H1 (cell line): ENCODE results near the gene NF1. TPM values are rescaled to one million over a fixed set of nuclear protein-coding genes. Genes with fewer than 3 reads are reported as not detected.

Experiments used
- CTCF ChIA-PET: fragments of 300-600 bp; sonication (Branson Sonifier 250); formaldehyde crosslinking; loops from one replicate; lab custom pipeline; 2021; ENCODE audit not compliant: partially characterized antibody; lab: Charles Lee
- POLR2A ChIA-PET: fragments of 300-600 bp; sonication (Branson Sonifier 250); formaldehyde crosslinking; loops from one replicate; lab custom pipeline; 2021; ENCODE audit warnings: inconsistent platforms; ENCODE audit not compliant: partially characterized antibody; lab: Charles Lee
- DNase-seq, 2 experiments: peaks; one replicate each; pipeline versions ENCODE4 v3.0.0 to v3.0.0-alpha.2; 2010 to 2022; ENCODE audit warnings: low spot score in 2 of 2, low read depth in 1 of 2, mixed read lengths in 1 of 2
- FAIRE-seq: peaks from 2 replicates; lab custom pipeline; 2011; peaks lifted over from hg19 to GRCh38; lab: Jason Lieb, UNC
- H2AFZ ChIP-seq: 2 replicates; pipeline ENCODE4 v1.8.1; 2012; ENCODE audit warnings: low read length, inconsistent platforms
- H2AK5ac ChIP-seq: 2 replicates; pipeline ENCODE4 v1.6.1; 2013; ENCODE audit warnings: low read depth, low read length
- H2BK120ac ChIP-seq: replicated peaks from 2 replicates; pipeline ENCODE3; 2013; ENCODE audit warnings: low read depth, low read length, inconsistent platforms
- H2BK12ac ChIP-seq: 2 replicates; pipeline ENCODE4 v1.6.1; 2013; ENCODE audit warnings: low read depth, low read length
- H2BK15ac ChIP-seq: 2 replicates; pipeline ENCODE4 v1.6.1; 2013; ENCODE audit warnings: low read length
- H2BK20ac ChIP-seq: 2 replicates; pipeline ENCODE4 v1.6.1; 2013; ENCODE audit warnings: low read length
- H2BK5ac ChIP-seq: 2 replicates; pipeline ENCODE4 v1.6.1; 2013; ENCODE audit warnings: low read depth, low read length
- H3K14ac ChIP-seq: 2 replicates; pipeline ENCODE4 v1.6.1; 2013; ENCODE audit warnings: inconsistent platforms; ENCODE audit not compliant: insufficient read length
- H3K18ac ChIP-seq: 2 replicates; pipeline ENCODE4 v1.6.1; 2013; ENCODE audit warnings: low read length; ENCODE audit errors: extremely low read depth
- H3K23ac ChIP-seq: 2 replicates; pipeline ENCODE4 v1.6.1; 2013; ENCODE audit warnings: inconsistent platforms; ENCODE audit not compliant: insufficient read length
- H3K23me2 ChIP-seq: 2 replicates; pipeline ENCODE4 v1.6.1; 2013; ENCODE audit warnings: low read depth, low read length
- H3K27ac ChIP-seq: 2 replicates; pipeline ENCODE4 v1.6.1; 2011; ENCODE audit warnings: low read depth, low read length, inconsistent platforms
- H3K27me3 ChIP-seq, 4 experiments: replicated peaks in 1 of 4; 1 replicate in 1 of 4; 2 replicates in 3 of 4; pipeline versions ENCODE4 v1.6.1 to v1.8.1; 2011 to 2013; ENCODE audit warnings: low read length in 3 of 4, mild to moderate bottlenecking in 3 of 4, inconsistent platforms in 2 of 4, mixed read lengths in 2 of 4, moderate library complexity in 1 of 4; ENCODE audit not compliant: control insufficient read depth in 3 of 4, insufficient read depth in 3 of 4; ENCODE audit errors: extremely low read depth in 1 of 4
- H3K36me3 ChIP-seq, 4 experiments: 2 replicates each; pipeline versions ENCODE4 v1.6.1 to v1.8.1; 2011 to 2013; ENCODE audit warnings: mild to moderate bottlenecking in 4 of 4, low read length in 3 of 4, moderate library complexity in 2 of 4, control low read depth in 1 of 4, inconsistent platforms in 1 of 4; ENCODE audit not compliant: insufficient read depth in 4 of 4, control insufficient read depth in 2 of 4
- H3K4ac ChIP-seq: replicated peaks from 2 replicates; pipeline ENCODE3; 2013; ENCODE audit warnings: low read length, low read depth, mixed read lengths, inconsistent platforms; ENCODE audit not compliant: insufficient read length
- H3K4me1 ChIP-seq, 4 experiments: replicated peaks in 1 of 4; 1 replicate in 1 of 4; 2 replicates in 3 of 4; pipeline versions ENCODE4 v1.6.1 to v1.8.1; 2011 to 2013; ENCODE audit warnings: low read length in 3 of 4, inconsistent platforms in 2 of 4, mixed read lengths in 1 of 4; ENCODE audit not compliant: insufficient read depth in 4 of 4, control insufficient read depth in 3 of 4
- H3K4me2 ChIP-seq, 2 experiments: 2 replicates each; pipeline versions ENCODE4 v1.6.1 to v1.8.1; 2011 to 2013; ENCODE audit warnings: low read depth in 2 of 2, low read length in 2 of 2, control low read depth in 1 of 2, inconsistent platforms in 1 of 2, mild to moderate bottlenecking in 1 of 2; ENCODE audit not compliant: insufficient read depth in 1 of 2
- H3K4me3 ChIP-seq, 4 experiments: fragments of 200-600, 300-600 bp in 1 of 4; sonication (generic), shearing (Covaris generic), sonication (Bioruptor Twin) in 1 of 4; 2 replicates each; pipeline versions ENCODE4 v1.5.1 to v1.8.1; 2011 to 2016; ENCODE audit warnings: low read length in 4 of 4, low read depth in 3 of 4, control low read depth in 2 of 4, inconsistent platforms in 2 of 4, mild to moderate bottlenecking in 2 of 4, mixed read lengths in 1 of 4, moderate library complexity in 1 of 4; ENCODE audit not compliant: insufficient read depth in 2 of 4; ENCODE audit errors: extremely low read depth in 1 of 4
- H3K56ac ChIP-seq: replicated peaks from 2 replicates; pipeline ENCODE3; 2013; ENCODE audit warnings: low read depth, mild to moderate bottlenecking, mixed read lengths, low read length, inconsistent platforms; ENCODE audit not compliant: insufficient read length
- H3K79me1 ChIP-seq: 2 replicates; pipeline ENCODE4 v1.6.1; 2013; ENCODE audit warnings: low read depth, low read length, control low read depth
- H3K79me2 ChIP-seq, 2 experiments: 2 replicates each; pipeline versions ENCODE4 v1.6.1 to v1.8.1; 2012 to 2013; ENCODE audit warnings: low read length in 2 of 2, mild to moderate bottlenecking in 2 of 2, inconsistent platforms in 1 of 2; ENCODE audit not compliant: insufficient read depth in 2 of 2, control insufficient read depth in 1 of 2
- H3K9ac ChIP-seq, 4 experiments: replicated peaks in 1 of 4; 1 replicate in 1 of 4; 2 replicates in 3 of 4; pipeline versions ENCODE4 v1.6.1 to v1.8.1; 2011 to 2013; ENCODE audit warnings: low read depth in 3 of 4, low read length in 3 of 4, control low read depth in 2 of 4, mild to moderate bottlenecking in 2 of 4, moderate library complexity in 2 of 4, inconsistent platforms in 1 of 4; ENCODE audit errors: extremely low read depth in 1 of 4
- H3K9me3 ChIP-seq, 2 experiments: 2 replicates each; pipeline versions ENCODE4 v1.6.1 to v1.8.1; 2012 to 2013; ENCODE audit warnings: mild to moderate bottlenecking in 2 of 2, moderate library complexity in 2 of 2, control low read depth in 1 of 2, inconsistent platforms in 1 of 2, low read depth in 1 of 2, low read length in 1 of 2, mixed read lengths in 1 of 2; ENCODE audit not compliant: insufficient read depth in 2 of 2
- H4K20me1 ChIP-seq, 2 experiments: replicated peaks in 1 of 2; 2 replicates each; pipeline versions ENCODE3 to v1.8.1; 2011 to 2013; ENCODE audit warnings: inconsistent platforms in 2 of 2, low read length in 2 of 2, mild to moderate bottlenecking in 1 of 2; ENCODE audit not compliant: insufficient read depth in 2 of 2, control insufficient read depth in 1 of 2
- H4K5ac ChIP-seq: 2 replicates; pipeline ENCODE4 v1.6.1; 2013; ENCODE audit warnings: low read length, low read depth, mixed read lengths, inconsistent platforms; ENCODE audit not compliant: insufficient read length
- H4K8ac ChIP-seq: 2 replicates; pipeline ENCODE4 v1.8.0; 2013; ENCODE audit warnings: mild to moderate bottlenecking, moderate library complexity, low read length, inconsistent platforms; ENCODE audit not compliant: insufficient read depth; ENCODE audit errors: extremely low read depth
- H4K91ac ChIP-seq: replicated peaks from 2 replicates; pipeline ENCODE3; 2013; ENCODE audit warnings: low read length, mixed read lengths, inconsistent platforms; ENCODE audit not compliant: insufficient read length
- CBX8 ChIP-seq: fragments of 300-800, 300-1000 bp; sonication (generic); IDR thresholded peaks from 2 replicates; pipeline ENCODE4 v1.7.1; 2016; ENCODE audit warnings: low read depth, low read length, borderline replicate concordance
- E2F6 ChIP-seq: IDR thresholded peaks from 2 replicates; pipeline ENCODE4 v1.6.1; 2012; ENCODE audit warnings: inconsistent platforms
- EZH2 ChIP-seq: fragments of 200-600 bp; sonication (generic); IDR thresholded peaks from 2 replicates; pipeline ENCODE4 v1.7.1; 2012; ENCODE audit warnings: low read depth, mild to moderate bottlenecking, moderate library complexity, low read length, inconsistent platforms; ENCODE audit not compliant: severe bottlenecking
- KDM1A ChIP-seq: fragments of 200-600, 300-600 bp; sonication (generic); IDR thresholded peaks from 2 replicates; pipeline ENCODE4 v1.7.1; 2016; ENCODE audit warnings: mild to moderate bottlenecking, low read length, borderline replicate concordance
- NANOG ChIP-seq: IDR thresholded peaks from 2 replicates; pipeline ENCODE4 v1.6.1; 2011; ENCODE audit warnings: low read length, low read depth, mild to moderate bottlenecking, inconsistent platforms; ENCODE audit not compliant: insufficient read depth, poor library complexity, severe bottlenecking
- POLR2AphosphoS5 ChIP-seq: IDR thresholded peaks from 2 replicates; pipeline ENCODE4 v1.6.1; 2011; ENCODE audit warnings: low read depth, low read length
- RXRA ChIP-seq: IDR thresholded peaks from 2 replicates; pipeline ENCODE4 v1.6.1; 2011; ENCODE audit warnings: low read depth, mild to moderate bottlenecking, low read length, moderate library complexity; ENCODE audit not compliant: insufficient read depth
- SAP30 ChIP-seq: fragments of 300-600 bp; sonication (generic); IDR thresholded peaks from 2 replicates; pipeline ENCODE4 v1.7.1; 2012; ENCODE audit warnings: low read length, moderate library complexity, mild to moderate bottlenecking, inconsistent platforms; ENCODE audit not compliant: insufficient read depth, insufficient replicate concordance
- SP4 ChIP-seq: IDR thresholded peaks from 2 replicates; pipeline ENCODE4 v1.6.1; 2012; ENCODE audit warnings: low read length, inconsistent platforms
- TAF7 ChIP-seq: optimal IDR thresholded peaks from 2 replicates; pipeline ENCODE3; 2011; ENCODE audit warnings: low read depth, mild to moderate bottlenecking, inconsistent platforms, low read length, moderate library complexity, borderline replicate concordance
- TCF12 ChIP-seq: IDR thresholded peaks from 2 replicates; pipeline ENCODE4 v1.6.1; 2011; ENCODE audit warnings: low read depth, mild to moderate bottlenecking, low read length
- WGBS, 2 experiments: shearing (Covaris generic) in 1 of 2; methylation state at CpG; one replicate each; pipeline versions ENCODE4 v1.1.6 to v1.1.7; 2013 to 2015; ENCODE audit warnings: low lambda C conversion rate in 2 of 2, mixed read lengths in 2 of 2, inconsistent platforms in 1 of 2, low coverage in 1 of 2, missing lambda C conversion rate in 1 of 2; ENCODE audit not compliant: insufficient replicate concordance in 2 of 2, insufficient coverage in 1 of 2, insufficient read length in 1 of 2; ENCODE audit errors: extremely low coverage in 1 of 2, missing lambda C conversion rate in 1 of 2; 5-methylcytosine and 5-hydroxymethylcytosine counted together
- polyA plus RNA-seq, 7 experiments: library from polyadenylated mRNA; depleted of rRNA in 3 of 7; stranded (reverse) in 5 of 7; unstranded in 2 of 7; fragments of >200 nt in 5 of 7; fragments of 200-250 nt in 2 of 7; gene quantifications; 1 replicate in 5 of 7; 2 replicates in 1 of 7; 4 replicates in 1 of 7; pipeline versions ENCODE4 v1.2.1 to v1.2.3, GENCODE V29; 2011 to 2013; ENCODE audit warnings: missing spikeins in 2 of 7, mixed read lengths in 2 of 7
- total RNA-seq: library from RNA; stranded (reverse); fragmentation: NEBNext Ultra II Directional; extraction: Animal tissue kit (Norgen Biotek cat#: 25700); gene quantifications from 2 replicates; pipeline ENCODE4 v1.2.1, GENCODE V29; 2021

Gene NF1
- total and polyA plus RNA-seq, 2 of the 8 experiments (the other 6 are each of a cell fraction or from before 2014, with no cell fraction given): 19.3 to 29.6 TPM

- H3K27me3 ChIP-seq: peaks cover 0 to 12% (median 9%) of the 10 kb centered on the region in 4 experiments; a peak in 6 of 7 replicates
- H3K14ac ChIP-seq: no peak overlapping the region
- H2BK12ac ChIP-seq: no peak overlapping the region
- H3K9ac ChIP-seq: no peak overlapping the region
- DNase-seq: peak in 1 of 2 experiments; percentile 30
- H3K4me3 ChIP-seq: no peak overlapping the region
- H2BK120ac ChIP-seq: no peak overlapping the region
- H3K18ac ChIP-seq: no peak overlapping the region
- H4K20me1 ChIP-seq: no peaks in the 10 kb centered on the region
- no peak overlapping the region for H2AFZ ChIP-seq
- no peaks in the 10 kb centered on the region for H3K36me3 ChIP-seq
- no peak overlapping the region for H2BK20ac ChIP-seq
- H3K9me3 ChIP-seq: no peaks in the 10 kb centered on the region
- no peaks in the 10 kb centered on the region; the same call in 1 of the 2 replicates for H3K23me2 ChIP-seq
- H4K5ac ChIP-seq: no peak overlapping the region
- H2BK15ac ChIP-seq: no peak overlapping the region
- ChIA-PET CTCF (interaction anchor here (2.3 kb wide), 1 partner anchor 11 kb away, joined by 5 read pairs; no protein-coding TSS in a partner anchor), POLR2A (no interaction called here)
- H2AK5ac ChIP-seq: no peak overlapping the region
- no peak overlapping the region for H2BK5ac ChIP-seq
- H3K4ac ChIP-seq: no peak overlapping the region
- FAIRE-seq: no peak
- H3K79me2 ChIP-seq: no peaks in the 10 kb centered on the region
- no peak overlapping the region for H3K27ac ChIP-seq
- no peak overlapping the region for H3K4me2 ChIP-seq
- WGBS, 2 experiments: 91% methylated on average over 7 of the region's 7 CpGs; no CpG with 5 or more reads in 1 of the 2 experiments
- H3K56ac ChIP-seq: no peak overlapping the region
- no peaks in the 10 kb centered on the region for H3K79me1 ChIP-seq
- peaks cover 0 to 7% (median 4%) of the 10 kb centered on the region in 4 experiments; a peak in 5 of 7 replicates for H3K4me1 ChIP-seq
- H3K23ac ChIP-seq: no peak overlapping the region
- H4K8ac ChIP-seq: no peak overlapping the region
- H4K91ac ChIP-seq: no peak overlapping the region
- TF ChIP-seq NANOG: no peak
- no peak for TF ChIP-seq SP4
- no peak for TF ChIP-seq CBX8
- TF ChIP-seq E2F6: no peak
- no peak for TF ChIP-seq TCF12
- no peak for TF ChIP-seq SAP30
- TF ChIP-seq RXRA: no peak
- no peak for TF ChIP-seq KDM1A
- TF ChIP-seq POLR2AphosphoS5: no peak
- no peak for TF ChIP-seq TAF7
- TF ChIP-seq EZH2: no peak
Observed at GRCh38 chr17:31385428-31386285, 290.9 kb downstream of the NF1 start.
